ENCODE measurements around the gene PRKCB.

Gene PRKCB

GRCh38 chr16:23842137-23842600 is 6.4 kb downstream of the PRKCB start:
- no peak for TF ChIP-seq TAF1 (IDR thresholded peaks at IDR 0.05; ENCODE audit: borderline replicate concordance, insufficient read depth, low read length)
- no peak for TF ChIP-seq POLR2AphosphoS5 (IDR thresholded peaks at IDR 0.05; ENCODE audit: low read depth, low read length)
- TF ChIP-seq FOXP2 (optimal IDR thresholded peaks at IDR 0.05; ENCODE audit: borderline replicate concordance, extremely low read depth, extremely low read length, insufficient read depth): no peak
- TF ChIP-seq, protein P1, sequence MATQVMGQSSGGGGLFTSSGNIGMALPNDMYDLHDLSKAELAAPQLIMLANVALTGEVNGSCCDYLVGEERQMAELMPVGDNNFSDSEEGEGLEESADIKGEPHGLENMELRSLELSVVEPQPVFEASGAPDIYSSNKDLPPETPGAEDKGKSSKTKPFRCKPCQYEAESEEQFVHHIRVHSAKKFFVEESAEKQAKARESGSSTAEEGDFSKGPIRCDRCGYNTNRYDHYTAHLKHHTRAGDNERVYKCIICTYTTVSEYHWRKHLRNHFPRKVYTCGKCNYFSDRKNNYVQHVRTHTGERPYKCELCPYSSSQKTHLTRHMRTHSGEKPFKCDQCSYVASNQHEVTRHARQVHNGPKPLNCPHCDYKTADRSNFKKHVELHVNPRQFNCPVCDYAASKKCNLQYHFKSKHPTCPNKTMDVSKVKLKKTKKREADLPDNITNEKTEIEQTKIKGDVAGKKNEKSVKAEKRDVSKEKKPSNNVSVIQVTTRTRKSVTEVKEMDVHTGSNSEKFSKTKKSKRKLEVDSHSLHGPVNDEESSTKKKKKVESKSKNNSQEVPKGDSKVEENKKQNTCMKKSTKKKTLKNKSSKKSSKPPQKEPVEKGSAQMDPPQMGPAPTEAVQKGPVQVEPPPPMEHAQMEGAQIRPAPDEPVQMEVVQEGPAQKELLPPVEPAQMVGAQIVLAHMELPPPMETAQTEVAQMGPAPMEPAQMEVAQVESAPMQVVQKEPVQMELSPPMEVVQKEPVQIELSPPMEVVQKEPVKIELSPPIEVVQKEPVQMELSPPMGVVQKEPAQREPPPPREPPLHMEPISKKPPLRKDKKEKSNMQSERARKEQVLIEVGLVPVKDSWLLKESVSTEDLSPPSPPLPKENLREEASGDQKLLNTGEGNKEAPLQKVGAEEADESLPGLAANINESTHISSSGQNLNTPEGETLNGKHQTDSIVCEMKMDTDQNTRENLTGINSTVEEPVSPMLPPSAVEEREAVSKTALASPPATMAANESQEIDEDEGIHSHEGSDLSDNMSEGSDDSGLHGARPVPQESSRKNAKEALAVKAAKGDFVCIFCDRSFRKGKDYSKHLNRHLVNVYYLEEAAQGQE (IDR thresholded peaks at IDR 0.05; ENCODE audit: insufficient read depth in 1 of 2, low read depth in 2 of 2, low read length in 2 of 2): no peak
- no peak for TF ChIP-seq SIN3A (IDR thresholded peaks at IDR 0.05; ENCODE audit: borderline replicate concordance, insufficient read depth, low read length)

- TF ChIP-seq FOXP2 (optimal IDR thresholded peaks at IDR 0.05; ENCODE audit: borderline replicate concordance, extremely low read depth, extremely low read length, insufficient read depth) (no peak), SIN3A (IDR thresholded peaks at IDR 0.05; ENCODE audit: borderline replicate concordance, insufficient read depth, low read length) (no peak), POLR2AphosphoS5 (IDR thresholded peaks at IDR 0.05; ENCODE audit: low read depth, low read length) (no peak), TAF1 (IDR thresholded peaks at IDR 0.05; ENCODE audit: borderline replicate concordance, insufficient read depth, low read length) (no peak)
- TF ChIP-seq, protein P1 (IDR thresholded peaks at IDR 0.05; ENCODE audit: insufficient read depth in 1 of 2, low read depth in 2 of 2, low read length in 2 of 2): no peak
Measured at GRCh38 chr16:23843143-23843542, 7.4 kb downstream of the PRKCB start.

DNA sequence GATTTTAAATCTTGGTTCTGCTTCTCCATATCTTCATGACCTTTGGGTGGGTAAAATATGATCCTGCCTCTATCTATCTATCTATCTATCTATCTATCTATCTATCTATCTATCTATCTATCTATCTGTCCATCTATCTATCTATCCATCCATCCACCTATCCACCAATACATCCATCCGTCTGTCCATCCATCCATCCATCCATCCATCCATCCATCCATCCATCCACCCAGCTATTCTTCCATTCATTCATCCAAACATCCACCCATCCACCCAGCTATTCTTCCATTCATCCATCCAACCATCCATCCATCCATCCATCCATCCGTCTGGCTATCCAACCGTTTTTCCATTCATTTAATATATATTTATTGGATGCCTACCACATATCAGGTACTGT is 11.5 kb downstream of the PRKCB start:
- no peak for TF ChIP-seq TAF1 (IDR thresholded peaks at IDR 0.05; ENCODE audit: borderline replicate concordance, insufficient read depth, low read length)
- TF ChIP-seq, protein P1 (IDR thresholded peaks at IDR 0.05; ENCODE audit: insufficient read depth in 1 of 2, low read depth in 2 of 2, low read length in 2 of 2): no peak
- no peak for TF ChIP-seq FOXP2 (optimal IDR thresholded peaks at IDR 0.05; ENCODE audit: borderline replicate concordance, extremely low read depth, extremely low read length, insufficient read depth)
- TF ChIP-seq SIN3A (IDR thresholded peaks at IDR 0.05; ENCODE audit: borderline replicate concordance, insufficient read depth, low read length): no peak
- no peak for TF ChIP-seq POLR2AphosphoS5 (IDR thresholded peaks at IDR 0.05; ENCODE audit: low read depth, low read length)

DNA sequence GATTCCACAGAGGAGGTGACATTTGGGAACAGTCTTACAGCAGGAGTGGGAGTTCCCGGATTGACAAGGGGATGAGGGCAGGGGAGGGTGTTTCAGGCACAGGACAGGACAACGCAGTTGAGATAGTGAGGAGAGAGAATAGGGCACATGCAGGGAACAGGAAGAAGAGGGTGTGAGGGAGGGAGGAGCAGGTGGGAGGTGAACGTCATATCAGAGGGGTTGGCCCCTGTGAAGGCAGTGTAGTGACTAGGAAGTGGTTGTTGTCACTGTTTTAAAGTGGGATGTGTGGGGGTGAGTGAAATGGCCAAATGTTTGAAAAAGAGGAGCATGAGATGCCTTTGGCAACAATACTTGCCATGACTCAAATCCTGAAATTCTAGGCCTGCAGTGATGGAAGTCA is 12.2 kb downstream of the PRKCB start:
- TF ChIP-seq, protein P1 (IDR thresholded peaks at IDR 0.05; ENCODE audit: insufficient read depth in 1 of 2, low read depth in 2 of 2, low read length in 2 of 2): no peak
- TF ChIP-seq POLR2AphosphoS5 (IDR thresholded peaks at IDR 0.05; ENCODE audit: low read depth, low read length) (no peak), FOXP2 (optimal IDR thresholded peaks at IDR 0.05; ENCODE audit: borderline replicate concordance, extremely low read depth, extremely low read length, insufficient read depth) (no peak), SIN3A (IDR thresholded peaks at IDR 0.05; ENCODE audit: borderline replicate concordance, insufficient read depth, low read length) (no peak)

- TF ChIP-seq SIN3A (IDR thresholded peaks at IDR 0.05; ENCODE audit: borderline replicate concordance, insufficient read depth, low read length): no peak
- TF ChIP-seq FOXP2 (optimal IDR thresholded peaks at IDR 0.05; ENCODE audit: borderline replicate concordance, extremely low read depth, extremely low read length, insufficient read depth): no peak
- TF ChIP-seq POLR2AphosphoS5 (IDR thresholded peaks at IDR 0.05; ENCODE audit: low read depth, low read length): no peak
- TF ChIP-seq, protein P1 (IDR thresholded peaks at IDR 0.05; ENCODE audit: insufficient read depth in 1 of 2, low read depth in 2 of 2, low read length in 2 of 2): no peak
- no peak for TF ChIP-seq TAF1 (IDR thresholded peaks at IDR 0.05; ENCODE audit: borderline replicate concordance, insufficient read depth, low read length)
Measured at GRCh38 chr16:23848958-23849357, 13.2 kb downstream of the PRKCB start.

All from PFSK-1 (cell line).